Transverse colon (tissue), 4 donors: ENCODE measurements around the gene NDST4.

Experiments
- EP300 ChIP-seq: sonication (generic); formaldehyde crosslinking; IDR thresholded peaks from one replicate; pipeline ENCODE4 v1.6.1; 2017; ENCODE audit warnings: antibody characterized with exemption, low read depth
- POLR2A ChIP-seq: fragments of 450-650 bp; IDR thresholded peaks from one replicate; pipeline ENCODE4 v1.6.1; 2016; ENCODE audit warnings: antibody characterized with exemption, mild to moderate bottlenecking, moderate library complexity
- POLR2AphosphoS5 ChIP-seq, 3 donors: sonication (generic); formaldehyde crosslinking; IDR thresholded peaks; one replicate each; pipeline ENCODE4 v1.6.1; 2016; ENCODE audit warnings: antibody characterized with exemption in 3 of 3
- TF ChIP-seq, protein P1 (sequence below), 5 experiments: fragments of 200-600 bp in 3 of 5; fragments of 450-650 bp in 2 of 5; sonication (generic) in 3 of 5; IDR thresholded peaks; 1 replicate in 2 of 5; 2 replicates in 3 of 5; pipeline ENCODE4 v1.5.1; 2016 to 2017; ENCODE audit warnings: antibody characterized with exemption in 5 of 5, inconsistent platforms in 3 of 5, mild to moderate bottlenecking in 2 of 5, moderate library complexity in 1 of 5

DNA sequence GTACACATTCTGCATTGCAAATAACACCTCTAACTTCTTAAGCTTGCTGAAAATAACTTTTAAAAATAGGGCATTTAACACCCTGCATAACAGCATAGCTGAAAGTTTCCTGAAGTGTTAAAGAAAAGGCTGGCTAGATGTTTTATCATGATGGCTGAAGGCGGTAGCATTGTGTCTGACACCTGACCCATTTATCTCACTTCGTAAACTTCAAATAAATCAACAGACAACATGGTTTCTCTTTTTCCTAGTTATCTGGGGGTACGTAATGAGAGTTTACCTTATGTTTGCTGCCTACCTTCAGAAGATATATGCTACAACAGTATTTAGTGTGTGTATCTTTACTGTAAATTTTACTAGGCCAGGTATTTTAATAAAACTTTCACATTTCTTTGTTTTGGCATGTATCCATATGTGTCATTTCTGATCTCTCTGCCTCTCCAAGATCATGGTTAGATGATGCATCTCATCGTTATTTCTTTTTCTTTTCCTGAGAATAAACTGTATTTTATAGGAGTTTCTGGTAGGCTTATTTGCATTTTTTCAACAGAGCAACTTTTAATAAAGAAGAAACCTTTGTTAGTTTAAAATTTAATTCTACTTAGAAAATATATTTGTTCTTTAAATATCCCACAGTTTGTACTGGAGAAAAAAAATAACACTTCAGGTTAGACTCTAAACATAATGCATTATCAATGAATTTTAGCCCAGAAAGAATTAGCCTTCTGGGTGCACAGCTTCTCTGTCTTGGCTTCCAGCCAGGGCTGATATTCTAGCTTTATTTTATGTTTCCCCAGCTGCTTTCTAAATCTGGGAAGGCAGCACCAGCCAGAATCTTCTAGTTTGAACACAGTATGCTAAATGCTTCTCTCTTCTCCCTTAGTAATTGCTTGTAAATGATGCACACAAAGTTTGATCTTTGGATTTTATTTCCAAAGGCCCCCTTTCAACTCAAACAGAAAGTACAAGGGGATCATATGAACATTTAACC lies 2.9 kb downstream of the NDST4 start:
- no peak for TF ChIP-seq POLR2A
- no peak for TF ChIP-seq POLR2AphosphoS5 (IDR thresholded peaks at IDR 0.05)
- TF ChIP-seq, protein P1, sequence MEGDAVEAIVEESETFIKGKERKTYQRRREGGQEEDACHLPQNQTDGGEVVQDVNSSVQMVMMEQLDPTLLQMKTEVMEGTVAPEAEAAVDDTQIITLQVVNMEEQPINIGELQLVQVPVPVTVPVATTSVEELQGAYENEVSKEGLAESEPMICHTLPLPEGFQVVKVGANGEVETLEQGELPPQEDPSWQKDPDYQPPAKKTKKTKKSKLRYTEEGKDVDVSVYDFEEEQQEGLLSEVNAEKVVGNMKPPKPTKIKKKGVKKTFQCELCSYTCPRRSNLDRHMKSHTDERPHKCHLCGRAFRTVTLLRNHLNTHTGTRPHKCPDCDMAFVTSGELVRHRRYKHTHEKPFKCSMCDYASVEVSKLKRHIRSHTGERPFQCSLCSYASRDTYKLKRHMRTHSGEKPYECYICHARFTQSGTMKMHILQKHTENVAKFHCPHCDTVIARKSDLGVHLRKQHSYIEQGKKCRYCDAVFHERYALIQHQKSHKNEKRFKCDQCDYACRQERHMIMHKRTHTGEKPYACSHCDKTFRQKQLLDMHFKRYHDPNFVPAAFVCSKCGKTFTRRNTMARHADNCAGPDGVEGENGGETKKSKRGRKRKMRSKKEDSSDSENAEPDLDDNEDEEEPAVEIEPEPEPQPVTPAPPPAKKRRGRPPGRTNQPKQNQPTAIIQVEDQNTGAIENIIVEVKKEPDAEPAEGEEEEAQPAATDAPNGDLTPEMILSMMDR (IDR thresholded peaks at IDR 0.05) = no peak
- no peak for TF ChIP-seq EP300
